Measurements from ENCODE around the gene GSTM4.

GRCh38 chr1:109641078-109641740, 14.7 kb upstream of the GSTM4 start:
- TF ChIP-seq POLR2A (IDR thresholded peaks at IDR 0.05; ENCODE audit: low read depth) (no peak), CTCF (IDR thresholded peaks at IDR 0.05) (no peak), EP300 (IDR thresholded peaks at IDR 0.05) (no peak)
